HCT116 (cell line): ENCODE results near the gene PCDHGB5. TPM values are rescaled to one million over a fixed set of nuclear protein-coding genes. Genes with fewer than 3 reads are reported as not detected.

Source experiments
- ATAC-seq: fragments of 200-7000 bp; cut with Tn5 transposase; 2 replicates; pipeline ENCODE4 v1.9.1; 2020; ENCODE audit warnings: mild to moderate bottlenecking, moderate library complexity
- BruUV-seq: library from RNA; stranded (reverse); fragments of 400-500 nt; replicated peaks from 2 replicates; lab custom pipeline; 2021; lab: Mats Ljungman, UMichigan
- CTCF ChIA-PET: fragments of 300-600 bp; sonication (Branson Sonifier 250); formaldehyde crosslinking; loops from one replicate; lab custom pipeline; 2021; ENCODE audit warnings: antibody characterized with exemption; lab: Charles Lee
- POLR2A ChIA-PET: fragments of 300-600, 350-600 bp; sonication (Branson Sonifier 250); formaldehyde crosslinking; loops from one replicate; lab custom pipeline; 2021; ENCODE audit warnings: antibody characterized with exemption; lab: Charles Lee
- RAD21 ChIA-PET, 2 experiments: fragments of 300-600 bp; sonication (Branson Sonifier 250); formaldehyde crosslinking; loops; one replicate each; lab custom pipeline; 2023; ENCODE audit warnings: low total read pairs in 2 of 2; ENCODE audit not compliant: uncharacterized antibody in 2 of 2, unreplicated experiment in 2 of 2, low non-redundant PET in 1 of 2; lab: Charles Lee
- DNase-seq: peaks from one replicate; pipeline ENCODE4 v3.0.0-alpha.2; 2010; ENCODE audit warnings: low read depth, low spot score
- H2AFZ ChIP-seq: fragments of 200-600 bp; shearing (Covaris generic), sonication (generic); 2 replicates; pipeline ENCODE4 v1.6.1; 2017; ENCODE audit warnings: low read depth, mixed run types, mixed read lengths, antibody characterized with exemption, low read length; ENCODE audit not compliant: poor library complexity, severe bottlenecking
- H3K27ac ChIP-seq: 2 replicates; pipeline ENCODE4 v1.5.1; 2012; ENCODE audit warnings: low read depth, low read length
- H3K27me3 ChIP-seq: fragments of 200-600 bp; sonication (generic); 2 replicates; pipeline ENCODE4 v1.6.1; 2016; ENCODE audit warnings: mixed run types, low read length, mixed read lengths; ENCODE audit not compliant: insufficient read depth
- H3K36me3 ChIP-seq, 2 experiments: fragments of 200-500 bp in 1 of 2; fragments of 200-600 bp in 1 of 2; sonication (Bioruptor generic) in 1 of 2; sonication (generic) in 1 of 2; 2 replicates each; pipeline versions ENCODE4 v1.5.1 to v1.6.1; 2014 to 2016; ENCODE audit warnings: low read length in 2 of 2, inconsistent platforms in 1 of 2, mixed read lengths in 1 of 2, mixed run types in 1 of 2; ENCODE audit not compliant: insufficient read depth in 2 of 2, control insufficient read depth in 1 of 2
- H3K4me1 ChIP-seq, 2 experiments: fragments of 200-600 bp in 1 of 2; sonication (generic) in 1 of 2; 2 replicates each; pipeline versions ENCODE4 v1.5.1 to v1.6.1; 2012 to 2017; ENCODE audit warnings: low read length in 2 of 2, inconsistent platforms in 1 of 2, mild to moderate bottlenecking in 1 of 2, mixed read lengths in 1 of 2, mixed run types in 1 of 2, moderate library complexity in 1 of 2; ENCODE audit not compliant: insufficient read depth in 2 of 2, control insufficient read depth in 1 of 2
- H3K4me2 ChIP-seq: fragments of 200-600 bp; sonication (generic); 2 replicates; pipeline ENCODE4 v1.6.1; 2017; ENCODE audit warnings: mixed run types, low read length, mixed read lengths
- H3K4me3 ChIP-seq, 2 experiments: fragments of 200-600 bp in 1 of 2; sonication (generic) in 1 of 2; replicated peaks in 1 of 2; 2 replicates each; pipeline ENCODE4 v1.5.1; 2011 to 2016; ENCODE audit warnings: low read length in 2 of 2, control low read depth in 1 of 2, low read depth in 1 of 2, mild to moderate bottlenecking in 1 of 2, mixed read lengths in 1 of 2, mixed run types in 1 of 2
- H3K79me2 ChIP-seq: fragments of 200-600 bp; sonication (generic); 2 replicates; pipeline ENCODE4 v1.6.1; 2017; ENCODE audit warnings: mild to moderate bottlenecking, mixed run types, low read length, moderate library complexity, mixed read lengths; ENCODE audit not compliant: insufficient read depth
- H3K9ac ChIP-seq: fragments of 200-600 bp; sonication (generic); 2 replicates; pipeline ENCODE4 v1.6.1; 2016; ENCODE audit warnings: low read length, mixed read lengths
- H3K9me2 ChIP-seq: fragments of 200-600 bp; sonication (generic), shearing (Covaris generic); 2 replicates; pipeline ENCODE4 v1.6.1; 2017; ENCODE audit warnings: mixed run types, mild to moderate bottlenecking, moderate library complexity; ENCODE audit not compliant: insufficient read depth
- H3K9me3 ChIP-seq, 2 experiments: fragments of 200-500 bp in 1 of 2; fragments of 200-600 bp in 1 of 2; sonication (Bioruptor generic) in 1 of 2; sonication (generic) in 1 of 2; 2 replicates each; pipeline ENCODE4 v1.6.1; 2014 to 2017; ENCODE audit warnings: low read length in 2 of 2, mixed read lengths in 2 of 2, inconsistent platforms in 1 of 2, low read depth in 1 of 2, mild to moderate bottlenecking in 1 of 2, mixed run types in 1 of 2, moderate library complexity in 1 of 2; ENCODE audit not compliant: control insufficient read depth in 1 of 2, insufficient read depth in 1 of 2
- H4K20me1 ChIP-seq: fragments of 200-600 bp; sonication (generic), shearing (Covaris generic); 2 replicates; pipeline ENCODE4 v1.6.1; 2017; ENCODE audit warnings: mixed run types, mild to moderate bottlenecking, moderate library complexity; ENCODE audit not compliant: insufficient read depth
- ATF3 ChIP-seq: IDR thresholded peaks from 2 replicates; pipeline ENCODE4 v1.6.1; 2012
- CTCF ChIP-seq, 3 experiments: fragments of 200-600 bp in 1 of 3; sonication (generic) in 1 of 3; IDR thresholded peaks in 2 of 3; conservative IDR thresholded peaks in 1 of 3; 2 replicates each; pipeline ENCODE4 v1.5.1; 2012 to 2017; ENCODE audit warnings: low read depth in 2 of 3, low read length in 2 of 3, antibody characterized with exemption in 1 of 3, borderline replicate concordance in 1 of 3, control low read depth in 1 of 3, mild to moderate bottlenecking in 1 of 3, mixed read lengths in 1 of 3, mixed run types in 1 of 3, moderate library complexity in 1 of 3; ENCODE audit not compliant: insufficient read depth in 1 of 3
- EGR1 ChIP-seq: IDR thresholded peaks from 2 replicates; pipeline ENCODE4 v1.6.1; 2012; ENCODE audit warnings: low read depth
- FOSL1 ChIP-seq: IDR thresholded peaks from 2 replicates; pipeline ENCODE4 v1.6.1; 2012; ENCODE audit warnings: low read depth
- MAX ChIP-seq: IDR thresholded peaks from 2 replicates; pipeline ENCODE4 v1.6.1; 2012
- RAD21 ChIP-seq: IDR thresholded peaks from 2 replicates; pipeline ENCODE4 v1.6.1; 2012; ENCODE audit warnings: low read depth, mild to moderate bottlenecking
- TCF7L2 ChIP-seq: IDR thresholded peaks from 2 replicates; pipeline ENCODE4 v1.7.0; 2011; ENCODE audit warnings: borderline replicate concordance, inconsistent platforms; ENCODE audit not compliant: insufficient read depth, insufficient read length; ENCODE audit errors: extremely low read depth
- YY1 ChIP-seq: IDR thresholded peaks from 2 replicates; pipeline ENCODE4 v1.6.1; 2011; ENCODE audit warnings: low read length, low read depth, moderate library complexity, mild to moderate bottlenecking; ENCODE audit not compliant: insufficient replicate concordance; ENCODE audit errors: extremely low read depth
- ZBTB33 ChIP-seq: IDR thresholded peaks from 2 replicates; pipeline ENCODE4 v1.6.1; 2011; ENCODE audit warnings: mild to moderate bottlenecking, low read length, moderate library complexity; ENCODE audit not compliant: insufficient replicate concordance; ENCODE audit errors: extremely low read depth
- intact Hi-C: fragments of 100-400 bp; cut with micrococcal nuclease; formaldehyde crosslinking; loops from 2 replicates; pipeline ENCODE4 v1.10.0; 2022
- total RNA-seq: library from RNA; stranded (reverse); gene quantifications from one replicate; pipeline ENCODE4 v1.2.1, GENCODE V29; 2021; ENCODE audit not compliant: unreplicated experiment

The PCDHGB5 gene
- total RNA-seq, 1 experiment from 2014 or later = 0.15 TPM

GRCh38 chr5:141371572-141372475, 25.9 kb upstream of the PCDHGB5 start:
- intact Hi-C loops = no loop called here
- H3K27me3 ChIP-seq = no peaks in the 10 kb centered on the region

GRCh38 chr5:141373673-141374317, 24.0 kb upstream of the PCDHGB5 start, which contains the start of gene PCDHGA6:
Gene PCDHGA6 (plus strand): TSS chr5:141373891. CDS start chr5:141374084, 193 bp downstream.
- H3K27me3 ChIP-seq = no peaks in the 10 kb centered on the region
- no peak within 1 kb of the TSS for H3K27ac ChIP-seq
- ATAC-seq (no peak), DNase-seq (no peak)
- H3K36me3 ChIP-seq = no peaks in the 10 kb centered on the region
- RAD21 ChIA-PET = no interaction called here
- intact Hi-C loops = no loop called here
- POLR2A ChIA-PET = no interaction called here
- H3K4me3 ChIP-seq = no peak within 1 kb of the TSS
- H3K9me3 ChIP-seq = peaks cover 0 to 12% of the 10 kb centered on the region in 2 experiments; a peak in 2 of 4 replicates
- H3K4me1 ChIP-seq = no peaks in the 10 kb centered on the region
- CTCF ChIA-PET = no interaction called here
- no peaks in the 10 kb centered on the region for H3K9me2 ChIP-seq
- no peak within 1 kb of the TSS for H3K4me2 ChIP-seq
- no TSS peak for BruUV-seq
- TF ChIP-seq ATF3 = no peak
- peak; percentile 25 to 42 (median 36); a peak in 4 of 6 replicates for TF ChIP-seq CTCF (IDR thresholded peaks at IDR 0.05 in 2 of 3, conservative IDR thresholded peaks at IDR 0.05 in 1 of 3; ENCODE audit: borderline replicate concordance in 1 of 3, insufficient read depth in 1 of 3, low read depth in 2 of 3, low read length in 2 of 3)
- no peak for TF ChIP-seq YY1
- no peak for TF ChIP-seq ZBTB33
- no peak for TF ChIP-seq TCF7L2
- peak; percentile 51 for TF ChIP-seq RAD21
- H3K79me2 ChIP-seq = no peaks in the 10 kb centered on the region
- H3K9ac ChIP-seq = no peak within 1 kb of the TSS
- H4K20me1 ChIP-seq = no peaks in the 10 kb centered on the region
- no peak within 1 kb of the TSS for H2AFZ ChIP-seq

More at GRCh38 chr5:141371572-141372475, 25.9 kb upstream of the PCDHGB5 start:
- Histone ChIP-seq H3K27ac (no peak overlapping the region), H2AFZ (no peak overlapping the region), H3K36me3 (no peaks in the 10 kb centered on the region), H3K4me2 (no peak overlapping the region)
- POLR2A ChIA-PET = no interaction called here
- TF ChIP-seq RAD21 (no peak), FOSL1 (no peak), TCF7L2 (no peak), EGR1 (no peak), MAX (no peak), ATF3 (no peak)
- TF ChIP-seq, all 23 proteins: peak for 0
- ATAC-seq = no peak
- Histone ChIP-seq H3K9me3 (peaks cover 0 to 12% of the 10 kb centered on the region in 2 experiments; a peak in 2 of 4 replicates), H3K4me1 (no peaks in the 10 kb centered on the region), H3K79me2 (no peaks in the 10 kb centered on the region), H3K9ac (no peak overlapping the region), H4K20me1 (no peaks in the 10 kb centered on the region), H3K9me2 (no peaks in the 10 kb centered on the region), H3K4me3 (no peak overlapping the region)
- no peak for DNase-seq
- RAD21 ChIA-PET = no interaction called here
- CTCF ChIA-PET = no interaction called here
- no TSS peak for BruUV-seq
